Left lobe of liver (tissue), 2 donors: Measurements from ENCODE around the gene FOXN3. TPM values are rescaled to one million over a fixed set of nuclear protein-coding genes. Genes with fewer than 3 reads are reported as not detected.
A peak's percentile ranks its signal among the peaks of the same experiment; 100 is the strongest.

Experiments used
- ATAC-seq: fragments of 200-7000 bp; cut with Tn5 transposase; one replicate; pipeline ENCODE4 v1.9.1; 2020; ENCODE audit warnings: mild to moderate bottlenecking, moderate library complexity
- DNase-seq: peaks from one replicate; pipeline ENCODE4 v3.0.0-alpha.2; 2020; ENCODE audit warnings: low spot score
- total RNA-seq: library from RNA; stranded (reverse); gene quantifications from one replicate; pipeline ENCODE4 v1.2.1, GENCODE V29; 2021
- donor health status: DM: no; HTN: no; CAD: no; lungs with moderate emphysema.
- donor health status: DM: no; HTN: yes; CAD: no.

FOXN3 gene
- total RNA-seq, 1 donor from 2014 or later, result 72.9 TPM

- ATAC-seq, result no peak
- DNase-seq, result no peak
These were observed 15.2 kb upstream of the FOXN3 start for GRCh38 chr14:89432226-89432625.

GRCh38 chr14:89430391-89431236 lies 13.6 kb upstream of the FOXN3 start:
- ATAC-seq (peak; percentile 32), DNase-seq (no peak)

- ATAC-seq, result no peak
- no peak for DNase-seq
These were observed 12.5 kb upstream of the FOXN3 start for GRCh38 chr14:89429199-89430181.

- DNase-seq, result no peak
- ATAC-seq, result peak; percentile 6
These were observed 11.6 kb upstream of the FOXN3 start for GRCh38 chr14:89428546-89429198.

GRCh38 chr14:89428173-89428523 lies 11.1 kb upstream of the FOXN3 start:
- DNase-seq (no peak), ATAC-seq (no peak)

GRCh38 chr14:89427426-89428172 lies 10.6 kb upstream of the FOXN3 start:
- peak; percentile 69 for ATAC-seq
- DNase-seq, result peak; percentile 86

- DNase-seq, result no peak
- no peak for ATAC-seq
These were observed 8.9 kb upstream of the FOXN3 start for GRCh38 chr14:89425931-89426330.

- ATAC-seq, result no peak
- no peak for DNase-seq
These were observed 7.2 kb upstream of the FOXN3 start for GRCh38 chr14:89424241-89424640.

- DNase-seq, result no peak
- ATAC-seq, result no peak
These were observed 5.9 kb upstream of the FOXN3 start for GRCh38 chr14:89422952-89423345.

- ATAC-seq (peak; percentile 52), DNase-seq (no peak)
These were observed 5.3 kb upstream of the FOXN3 start for GRCh38 chr14:89422181-89422951.

- no peak for DNase-seq
- ATAC-seq, result peak; percentile 31
These were observed 3.5 kb upstream of the FOXN3 start for GRCh38 chr14:89420502-89420901.

- ATAC-seq (no peak), DNase-seq (no peak)
These were observed 3.0 kb upstream of the FOXN3 start for GRCh38 chr14:89419973-89420482.

- DNase-seq (no peak), ATAC-seq (no peak)
These were observed 1.9 kb upstream of the FOXN3 start for GRCh38 chr14:89418976-89419375.

GRCh38 chr14:89418452-89418851 lies 1.4 kb upstream of the FOXN3 start:
- no peak for ATAC-seq
- DNase-seq, result no peak

- DNase-seq, result peak; percentile 67
- peak; percentile 65 for ATAC-seq
These were observed 612 bp upstream of the FOXN3 start for GRCh38 chr14:89417465-89418225.

GRCh38 chr14:89416002-89416995 lies 734 bp downstream of the FOXN3 start:
- peak; percentile 75 for ATAC-seq
- peak; percentile 99 for DNase-seq

- no peak for ATAC-seq
- DNase-seq, result no peak
These were observed 1.9 kb downstream of the FOXN3 start for GRCh38 chr14:89415159-89415558.

- ATAC-seq (no peak), DNase-seq (no peak)
These were observed 5.1 kb downstream of the FOXN3 start for GRCh38 chr14:89411976-89412375.
